HepG2 (cell line): ENCODE data around the gene MRM1. TPM values are rescaled to one million over a fixed set of nuclear protein-coding genes. Genes with fewer than 3 reads are reported as not detected.

ENCODE experiments used
- ATAC-seq: fragments of 200-7000 bp; cut with Tn5 transposase; 3 replicates; pipeline ENCODE4 v1.9.1; 2020; ENCODE audit warnings: mild to moderate bottlenecking, moderate library complexity
- BruUV-seq: library from RNA; stranded (reverse); fragments of 400-500 nt; replicated peaks from 2 replicates; lab custom pipeline; 2021; lab: Mats Ljungman, UMichigan
- CTCF ChIA-PET: fragments of 300-600 bp; formaldehyde crosslinking; extraction: SDS; loops from one replicate; lab custom pipeline; 2021; ENCODE audit warnings: low total read pairs, inconsistent platforms, low intra/inter-chr PET ratio; lab: Yijun Ruan, JAX
- POLR2A ChIA-PET: fragments of 350-600 bp; sonication (Branson Sonifier 250); formaldehyde crosslinking; loops from one replicate; lab custom pipeline; 2020; ENCODE audit warnings: antibody characterized with exemption, inconsistent platforms; lab: Yijun Ruan, JAX
- DNase-seq: peaks from one replicate; pipeline ENCODE4 v3.0.0-alpha.2; 2015; ENCODE audit warnings: low spot score
- FAIRE-seq: peaks from 3 replicates; lab custom pipeline; 2011; peaks lifted over from hg19 to GRCh38; lab: Jason Lieb, UNC
- H2AFZ ChIP-seq: one replicate; pipeline ENCODE4 v1.6.1; 2011; ENCODE audit warnings: low read length, inconsistent platforms
- H3K27ac ChIP-seq: fragments of 300-600 bp; 3 replicates; pipeline ENCODE4 v1.8.0; 2011; ENCODE audit warnings: mixed run types, mild to moderate bottlenecking, mixed read lengths, low read length, inconsistent platforms; ENCODE audit not compliant: insufficient read depth; ENCODE audit errors: extremely low read length
- H3K27me3 ChIP-seq, 2 experiments: fragments of 200-600 bp in 1 of 2; 2 replicates in 1 of 2; 3 replicates in 1 of 2; pipeline versions ENCODE4 v1.6.0 to v1.8.0; 2011; ENCODE audit warnings: low read length in 2 of 2, mild to moderate bottlenecking in 2 of 2, moderate library complexity in 2 of 2, inconsistent platforms in 1 of 2; ENCODE audit not compliant: insufficient read depth in 2 of 2, control insufficient read depth in 1 of 2
- H3K36me3 ChIP-seq, 2 experiments: fragments of 200-600 bp in 1 of 2; replicated peaks in 1 of 2; 2 replicates in 1 of 2; 3 replicates in 1 of 2; pipeline versions ENCODE4 v1.5.1 to v1.8.0; 2011; ENCODE audit warnings: low read length in 2 of 2, inconsistent platforms in 1 of 2; ENCODE audit not compliant: insufficient read depth in 2 of 2, control insufficient read depth in 1 of 2
- H3K4me1 ChIP-seq: 2 replicates; pipeline ENCODE4 v1.5.1; 2012; ENCODE audit warnings: low read length, inconsistent platforms; ENCODE audit not compliant: insufficient read depth
- H3K4me2 ChIP-seq: 2 replicates; pipeline ENCODE4 v1.6.0; 2011; ENCODE audit warnings: low read depth, low read length, inconsistent platforms
- H3K4me3 ChIP-seq, 3 experiments: fragments of 200-600 bp in 1 of 3; sonication (generic), shearing (Covaris generic) in 1 of 3; replicated peaks in 1 of 3; 2 replicates each; pipeline ENCODE4 v1.5.1; 2011 to 2016; ENCODE audit warnings: low read length in 3 of 3, inconsistent platforms in 2 of 3, low read depth in 2 of 3, mild to moderate bottlenecking in 2 of 3, control low read depth in 1 of 3, mixed read lengths in 1 of 3; ENCODE audit not compliant: insufficient read depth in 1 of 3
- H3K79me2 ChIP-seq: one replicate; pipeline ENCODE4 v1.6.1; 2011; ENCODE audit warnings: low read length, inconsistent platforms; ENCODE audit not compliant: insufficient read depth
- H3K9ac ChIP-seq: 2 replicates; pipeline ENCODE4 v1.6.0; 2011; ENCODE audit warnings: mild to moderate bottlenecking, low read depth, low read length, inconsistent platforms; ENCODE audit not compliant: insufficient read depth
- H3K9me3 ChIP-seq: 2 replicates; pipeline ENCODE4 v1.5.1; 2012; ENCODE audit warnings: mild to moderate bottlenecking, low read length
- H4K20me1 ChIP-seq: 2 replicates; pipeline ENCODE4 v1.6.0; 2011; ENCODE audit warnings: inconsistent platforms, mild to moderate bottlenecking, low read length, moderate library complexity; ENCODE audit not compliant: insufficient read depth
- ATM ChIP-seq: fragments of 450-650 bp; IDR thresholded peaks from 2 replicates; pipeline ENCODE4 v1.7.1; 2017; ENCODE audit warnings: mild to moderate bottlenecking, borderline replicate concordance
- CCDC6 ChIP-seq: sonication (generic); formaldehyde crosslinking; IDR thresholded peaks from 2 replicates; pipeline ENCODE4 v1.8.1; 2022; ENCODE audit warnings: mild to moderate bottlenecking, missing genetic modification reagents, moderate library complexity
- GTF3A ChIP-seq: sonication (generic); formaldehyde crosslinking; conservative IDR thresholded peaks from 2 replicates; pipeline ENCODE4 v1.4.0; 2020; ENCODE audit warnings: mild to moderate bottlenecking, missing genetic modification reagents
- HNRNPUL1 ChIP-seq: fragments of 200-400 bp; formaldehyde crosslinking; IDR thresholded peaks from 2 replicates; pipeline ENCODE4 v1.6.1; 2017; ENCODE audit warnings: low read depth, mild to moderate bottlenecking, low read length, moderate library complexity
- JUNB ChIP-seq: sonication (generic); formaldehyde crosslinking; IDR thresholded peaks from 2 replicates; pipeline ENCODE4 v1.8.0; 2022; ENCODE audit warnings: missing genetic modification reagents, mild to moderate bottlenecking, borderline replicate concordance
- KAT7 ChIP-seq: IDR thresholded peaks from 2 replicates; pipeline ENCODE4 v1.6.1; 2018; ENCODE audit warnings: borderline replicate concordance, missing compliant biosample characterization
- KMT2B ChIP-seq: IDR thresholded peaks from 2 replicates; pipeline ENCODE4 v1.6.1; 2016; ENCODE audit warnings: missing genetic modification reagents, missing compliant biosample characterization
- RNF2 ChIP-seq: fragments of 450-650 bp; conservative IDR thresholded peaks from 2 replicates; pipeline ENCODE4 v1.6.1; 2016; ENCODE audit warnings: low read depth
- SRF ChIP-seq: IDR thresholded peaks from 2 replicates; pipeline ENCODE4 v1.6.1; 2011; ENCODE audit warnings: mild to moderate bottlenecking, low read depth, low read length, moderate library complexity
- TGIF2 ChIP-seq: IDR thresholded peaks from 2 replicates; pipeline ENCODE4 v1.6.1; 2016; ENCODE audit warnings: control low read depth, missing compliant biosample characterization
- TRIM24 ChIP-seq: sonication (generic); formaldehyde crosslinking; IDR thresholded peaks from 2 replicates; pipeline ENCODE4 v1.8.0; 2022; ENCODE audit warnings: mild to moderate bottlenecking, missing genetic modification reagents
- ZNF234 ChIP-seq: sonication (generic); formaldehyde crosslinking; conservative IDR thresholded peaks from 2 replicates; pipeline ENCODE4 v1.5.1; 2020; ENCODE audit warnings: mild to moderate bottlenecking, missing genetic modification reagents
- ZNF256 ChIP-seq: sonication (generic); formaldehyde crosslinking; conservative IDR thresholded peaks from 2 replicates; pipeline ENCODE4 v1.4.0; 2020; ENCODE audit warnings: missing genetic modification reagents
- WGBS: methylation state at CpG from one replicate; pipeline ENCODE4 v1.1.6; 2017; ENCODE audit warnings: low lambda C conversion rate; 5-methylcytosine and 5-hydroxymethylcytosine counted together
- in situ Hi-C: cut with HindIII; loops from 2 replicates; pipeline ENCODE4 v1.10.0; 2017; ENCODE audit warnings: low pct_unique_long_range_greater_than_20kb; ENCODE audit not compliant: extremely low pct_ligation_motif_present
- intact Hi-C: fragments of 100-400 bp; cut with micrococcal nuclease; formaldehyde crosslinking; loops from one replicate; pipeline ENCODE4 v1.10.0; 2022; ENCODE audit not compliant: unreplicated experiment
- polyA plus RNA-seq, 8 experiments: library from polyadenylated mRNA; depleted of rRNA in 3 of 8; stranded (reverse) in 7 of 8; unstranded in 1 of 8; fragments of >200 nt; fragmentation: Illumina TruSeq in 4 of 8; extraction: Trizol in 4 of 8; gene quantifications; 2 replicates each; pipeline versions ENCODE4 v1.2.1 to v1.2.3, GENCODE V29; 2011 to 2016; ENCODE audit warnings: low read depth in 4 of 8, missing spikeins in 1 of 8, mixed read lengths in 1 of 8; ENCODE audit not compliant: insufficient read depth in 1 of 8
- total RNA-seq, 5 experiments: library from RNA; depleted of rRNA; stranded (reverse); fragments of >200 nt; fragmentation: Illumina TruSeq; extraction: Trizol; gene quantifications; 2 replicates each; pipeline ENCODE4 v1.2.3, GENCODE V29; 2016; ENCODE audit warnings: low read depth in 1 of 5
- TF ChIP-seq, protein P1 (sequence below): sonication (generic); formaldehyde crosslinking; IDR thresholded peaks from 2 replicates; pipeline ENCODE4 v1.4.0; 2020; ENCODE audit warnings: missing genetic modification reagents, mild to moderate bottlenecking, borderline replicate concordance
- TF ChIP-seq, protein P2 (sequence below): sonication (generic); formaldehyde crosslinking; IDR thresholded peaks from 2 replicates; pipeline ENCODE4 v1.4.0; 2020; ENCODE audit warnings: mild to moderate bottlenecking, missing genetic modification reagents
- TF ChIP-seq, protein P3 (sequence below): sonication (generic); formaldehyde crosslinking; IDR thresholded peaks from 2 replicates; pipeline ENCODE4 v1.4.0; 2020; ENCODE audit warnings: missing genetic modification reagents

Gene MRM1
- total and polyA plus RNA-seq, 2 of the 13 experiments (the other 11 are each of a cell fraction or from before 2014, with no cell fraction given): 4.1 to 11.3 TPM

DNA sequence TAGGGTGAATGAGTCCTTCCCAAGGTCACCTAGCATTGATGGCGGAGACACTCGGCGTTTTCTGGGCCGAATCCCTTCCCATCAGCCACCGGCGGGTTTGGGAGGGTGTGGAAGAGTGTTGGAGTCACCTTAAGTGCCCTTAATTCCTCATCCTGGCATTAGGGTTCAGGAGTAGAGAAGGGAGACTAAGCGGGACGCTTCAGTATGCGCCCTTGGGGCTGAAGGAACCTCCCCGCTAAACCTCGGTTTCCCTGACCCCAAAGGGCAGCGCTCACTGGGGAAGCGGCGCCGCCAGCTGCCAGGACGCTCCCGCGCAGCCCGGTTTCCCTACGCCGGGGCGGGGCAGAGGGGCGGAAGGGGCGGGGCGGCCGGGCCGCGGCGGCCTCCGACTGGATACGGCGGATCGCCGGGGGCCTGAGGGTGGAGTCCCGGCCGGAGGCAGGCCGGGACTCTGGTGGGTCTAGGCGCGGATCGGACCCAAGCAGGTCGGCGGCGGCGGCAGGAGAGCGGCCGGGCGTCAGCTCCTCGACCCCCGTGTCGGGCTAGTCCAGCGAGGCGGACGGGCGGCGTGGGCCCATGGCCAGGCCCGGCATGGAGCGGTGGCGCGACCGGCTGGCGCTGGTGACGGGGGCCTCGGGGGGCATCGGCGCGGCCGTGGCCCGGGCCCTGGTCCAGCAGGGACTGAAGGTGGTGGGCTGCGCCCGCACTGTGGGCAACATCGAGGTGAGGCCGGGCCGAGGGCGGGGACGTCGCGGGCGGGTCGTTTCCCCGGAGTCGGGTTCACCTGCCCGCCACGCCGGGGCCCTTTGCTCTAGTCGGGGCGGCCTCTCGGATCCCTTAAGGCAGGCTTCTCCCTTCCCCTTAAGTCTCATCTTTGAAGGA, 9.7 kb upstream of the MRM1 start, which contains the start of gene DHRS11:
Gene DHRS11, plus strand, starts transcription at position 446 of the 882 bp plus-strand sequence. Its CDS starts 131 bp downstream, at position 577.
- WGBS: 23% methylated on average over 16 of the region's 87 CpGs
- Histone ChIP-seq H3K79me2 (peaks cover 15% of the 10 kb centered on the region), H3K4me3 (peak within 1 kb of the TSS; percentile 80 to 96 (median 84)), H3K9ac (peak within 1 kb of the TSS; percentile 91), H3K9me3 (no peaks in the 10 kb centered on the region), H3K27me3 (no peaks in the 10 kb centered on the region; a peak in 1 of 5 replicates), H4K20me1 (no peaks in the 10 kb centered on the region), H2AFZ (no peak within 1 kb of the TSS), H3K27ac (peak within 1 kb of the TSS; percentile 84), H3K4me1 (peaks cover 25% of the 10 kb centered on the region), H3K4me2 (peak within 1 kb of the TSS; percentile 95), H3K36me3 (peaks cover 11 to 29% of the 10 kb centered on the region in 2 experiments)
- in situ Hi-C loops (no loop called here), intact Hi-C loops (loop anchor here (5.0 kb wide), 1 partner anchor 44 kb away; no protein-coding TSS in a partner anchor)
- ChIA-PET POLR2A (interaction anchor here (2.7 to 3.0 kb wide), 3 partner anchors 11 to 57 kb away, joined by 11 to 71 read pairs (median 32); partner anchors contain the start of genes GGNBP2, MRM1, MYO19 and PIGW), CTCF (no interaction called here)
- no peak for FAIRE-seq
- peak; percentile 59 for DNase-seq
- BruUV-seq: no TSS peak
- ATAC-seq: peak; percentile 93
- peak; percentile 61; the same call in 1 of the 2 replicates for TF ChIP-seq CCDC6 (CRISPR knock-in tag)
- TF ChIP-seq, protein P1, sequence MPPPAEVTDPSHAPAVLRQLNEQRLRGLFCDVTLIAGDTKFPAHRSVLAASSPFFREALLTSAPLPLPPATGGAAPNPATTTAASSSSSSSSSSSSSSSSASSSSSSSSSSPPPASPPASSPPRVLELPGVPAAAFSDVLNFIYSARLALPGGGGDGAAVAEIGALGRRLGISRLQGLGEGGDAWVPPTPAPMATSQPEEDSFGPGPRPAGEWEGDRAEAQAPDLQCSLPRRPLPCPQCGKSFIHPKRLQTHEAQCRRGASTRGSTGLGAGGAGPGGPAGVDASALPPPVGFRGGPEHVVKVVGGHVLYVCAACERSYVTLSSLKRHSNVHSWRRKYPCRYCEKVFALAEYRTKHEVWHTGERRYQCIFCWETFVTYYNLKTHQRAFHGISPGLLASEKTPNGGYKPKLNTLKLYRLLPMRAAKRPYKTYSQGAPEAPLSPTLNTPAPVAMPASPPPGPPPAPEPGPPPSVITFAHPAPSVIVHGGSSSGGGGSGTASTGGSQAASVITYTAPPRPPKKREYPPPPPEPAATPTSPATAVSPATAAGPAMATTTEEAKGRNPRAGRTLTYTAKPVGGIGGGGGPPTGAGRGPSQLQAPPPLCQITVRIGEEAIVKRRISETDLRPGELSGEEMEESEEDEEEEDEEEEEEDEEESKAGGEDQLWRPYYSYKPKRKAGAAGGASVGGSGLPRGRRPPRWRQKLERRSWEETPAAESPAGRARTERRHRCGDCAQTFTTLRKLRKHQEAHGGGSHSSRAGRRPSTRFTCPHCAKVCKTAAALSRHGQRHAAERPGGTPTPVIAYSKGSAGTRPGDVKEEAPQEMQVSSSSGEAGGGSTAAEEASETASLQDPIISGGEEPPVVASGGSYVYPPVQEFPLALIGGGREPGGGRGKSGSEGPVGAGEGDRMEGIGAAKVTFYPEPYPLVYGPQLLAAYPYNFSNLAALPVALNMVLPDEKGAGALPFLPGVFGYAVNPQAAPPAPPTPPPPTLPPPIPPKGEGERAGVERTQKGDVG (CRISPR knock-in tag): no peak
- TF ChIP-seq SRF: no peak
- no peak for TF ChIP-seq TGIF2 (CRISPR knock-in tag)
- TF ChIP-seq ZNF234 (CRISPR knock-in tag): no peak
- TF ChIP-seq ATM: no peak
- TF ChIP-seq KMT2B (CRISPR knock-in tag): no peak
- TF ChIP-seq HNRNPUL1: no peak
- no peak for TF ChIP-seq TRIM24 (CRISPR knock-in tag)
- 0 out of 2 replicates have a peak, but pooled peaks have one; percentile 44 for TF ChIP-seq ZNF256 (CRISPR knock-in tag)
- TF ChIP-seq, protein P2, sequence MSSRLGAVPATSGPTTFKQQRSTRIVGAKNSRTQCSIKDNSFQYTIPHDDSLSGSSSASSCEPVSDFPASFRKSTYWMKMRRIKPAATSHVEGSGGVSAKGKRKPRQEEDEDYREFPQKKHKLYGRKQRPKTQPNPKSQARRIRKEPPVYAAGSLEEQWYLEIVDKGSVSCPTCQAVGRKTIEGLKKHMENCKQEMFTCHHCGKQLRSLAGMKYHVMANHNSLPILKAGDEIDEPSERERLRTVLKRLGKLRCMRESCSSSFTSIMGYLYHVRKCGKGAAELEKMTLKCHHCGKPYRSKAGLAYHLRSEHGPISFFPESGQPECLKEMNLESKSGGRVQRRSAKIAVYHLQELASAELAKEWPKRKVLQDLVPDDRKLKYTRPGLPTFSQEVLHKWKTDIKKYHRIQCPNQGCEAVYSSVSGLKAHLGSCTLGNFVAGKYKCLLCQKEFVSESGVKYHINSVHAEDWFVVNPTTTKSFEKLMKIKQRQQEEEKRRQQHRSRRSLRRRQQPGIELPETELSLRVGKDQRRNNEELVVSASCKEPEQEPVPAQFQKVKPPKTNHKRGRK: no peak
- peak; percentile 51; the same call in 1 of the 2 replicates for TF ChIP-seq KAT7 (CRISPR knock-in tag)
- TF ChIP-seq, protein P3, sequence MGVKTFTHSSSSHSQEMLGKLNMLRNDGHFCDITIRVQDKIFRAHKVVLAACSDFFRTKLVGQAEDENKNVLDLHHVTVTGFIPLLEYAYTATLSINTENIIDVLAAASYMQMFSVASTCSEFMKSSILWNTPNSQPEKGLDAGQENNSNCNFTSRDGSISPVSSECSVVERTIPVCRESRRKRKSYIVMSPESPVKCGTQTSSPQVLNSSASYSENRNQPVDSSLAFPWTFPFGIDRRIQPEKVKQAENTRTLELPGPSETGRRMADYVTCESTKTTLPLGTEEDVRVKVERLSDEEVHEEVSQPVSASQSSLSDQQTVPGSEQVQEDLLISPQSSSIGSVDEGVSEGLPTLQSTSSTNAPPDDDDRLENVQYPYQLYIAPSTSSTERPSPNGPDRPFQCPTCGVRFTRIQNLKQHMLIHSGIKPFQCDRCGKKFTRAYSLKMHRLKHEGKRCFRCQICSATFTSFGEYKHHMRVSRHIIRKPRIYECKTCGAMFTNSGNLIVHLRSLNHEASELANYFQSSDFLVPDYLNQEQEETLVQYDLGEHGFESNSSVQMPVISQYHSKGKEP: no peak
- no peak for TF ChIP-seq JUNB
- no peak for TF ChIP-seq RNF2
- TF ChIP-seq GTF3A (CRISPR knock-in tag): peak; percentile 66; the same call in 1 of the 2 replicates
